Cerebellar cortex (tissue), 1 donor: ENCODE measurements around the gene KCNIP1.

ENCODE experiments used
- DNase-seq: peaks from one replicate; pipeline ENCODE4 v3.0.0-alpha.2; 2015; ENCODE audit warnings: low spot score

KCNIP1 gene

DNA sequence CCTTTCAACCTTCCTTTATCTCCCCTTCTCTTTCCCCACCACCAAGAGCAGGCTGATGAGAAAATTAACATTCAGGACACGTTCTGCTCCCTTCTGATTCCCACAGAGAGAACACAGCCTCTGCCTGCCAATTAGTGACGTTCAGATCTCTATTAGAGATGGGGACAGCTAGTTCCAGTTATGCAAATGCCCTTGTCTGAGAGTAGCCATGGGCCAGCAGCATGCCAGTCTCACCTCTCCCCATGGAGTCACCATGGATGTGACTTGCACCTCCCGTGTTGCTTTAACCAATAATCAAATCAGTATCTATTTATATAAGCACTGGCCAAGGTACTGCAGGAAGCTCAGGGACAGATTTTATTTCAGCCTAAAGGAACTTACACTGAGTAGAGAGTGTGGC, 61.3 kb downstream of the KCNIP1 start:
- peak; percentile 81 for DNase-seq

DNA sequence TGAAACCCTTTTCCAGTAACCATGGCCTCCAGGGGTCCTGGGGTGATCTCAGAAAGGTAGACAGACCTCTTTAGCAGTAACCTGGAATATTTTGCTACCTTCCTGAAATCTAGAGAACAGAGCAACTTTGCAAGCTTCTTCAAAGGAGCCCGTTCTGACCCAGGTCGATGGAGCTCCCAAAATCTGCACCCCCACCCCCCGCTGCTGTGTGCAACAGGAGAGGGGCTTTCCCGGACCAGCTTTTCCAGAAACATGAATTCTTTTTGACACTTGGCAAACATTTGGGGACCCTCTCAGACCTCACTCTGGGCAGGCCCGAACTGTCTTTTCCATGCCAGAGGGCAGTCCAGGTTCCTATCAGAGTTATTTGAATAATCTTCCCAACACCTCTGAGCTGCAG, 65.3 kb downstream of the KCNIP1 start:
- no peak for DNase-seq

DNA sequence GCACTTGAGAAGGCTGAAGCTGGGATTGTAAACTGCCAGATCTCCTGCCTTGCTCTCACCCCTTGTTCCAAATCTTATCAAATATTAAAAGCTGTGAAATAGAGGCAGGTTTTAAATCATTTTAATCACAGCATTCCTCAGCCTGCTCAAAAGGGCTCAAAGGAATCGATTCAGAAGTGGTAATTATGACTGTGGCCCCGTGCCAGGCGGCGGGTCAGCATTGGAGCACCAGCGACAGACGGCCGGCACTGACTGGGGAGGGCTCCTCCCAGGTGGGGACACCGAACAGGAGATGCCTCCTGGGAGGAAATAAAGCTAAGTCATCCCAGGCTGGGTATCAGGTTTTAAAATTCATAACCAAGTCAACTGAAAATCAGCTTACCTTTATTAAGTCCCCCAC, 66.7 kb downstream of the KCNIP1 start:
- no peak for DNase-seq

- no peak for DNase-seq
Observed at GRCh38 chr5:170571281-170571731, 67.5 kb downstream of the KCNIP1 start.

- no peak for DNase-seq
Observed at GRCh38 chr5:170571875-170572852, 68.3 kb downstream of the KCNIP1 start.

GRCh38 chr5:170573114-170573513, 69.3 kb downstream of the KCNIP1 start:
- no peak for DNase-seq

DNA sequence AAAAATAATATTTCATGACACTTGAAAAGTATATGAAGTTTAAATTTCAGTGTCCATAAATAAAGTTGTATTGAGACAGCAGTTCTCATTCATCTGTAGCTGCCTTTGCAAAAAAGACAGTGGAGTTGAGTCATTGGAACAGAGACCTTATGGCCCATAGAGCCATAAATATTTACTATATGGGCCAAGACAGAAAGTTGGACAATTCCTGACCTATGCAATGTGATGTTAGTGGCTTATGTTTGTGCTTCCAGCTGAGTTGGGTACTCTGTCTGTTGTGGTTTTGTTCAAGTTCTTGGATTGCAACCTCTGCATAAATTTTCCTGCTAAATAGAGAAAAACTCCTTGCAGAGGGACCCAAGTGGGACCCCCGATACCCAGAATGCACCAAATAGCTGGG, 69.8 kb downstream of the KCNIP1 start:
- DNase-seq: no peak

- DNase-seq: peak; percentile 88
Observed at GRCh38 chr5:170576602-170577535, 73.0 kb downstream of the KCNIP1 start.

GRCh38 chr5:170579601-170580000, 75.8 kb downstream of the KCNIP1 start:
- no peak for DNase-seq

DNA sequence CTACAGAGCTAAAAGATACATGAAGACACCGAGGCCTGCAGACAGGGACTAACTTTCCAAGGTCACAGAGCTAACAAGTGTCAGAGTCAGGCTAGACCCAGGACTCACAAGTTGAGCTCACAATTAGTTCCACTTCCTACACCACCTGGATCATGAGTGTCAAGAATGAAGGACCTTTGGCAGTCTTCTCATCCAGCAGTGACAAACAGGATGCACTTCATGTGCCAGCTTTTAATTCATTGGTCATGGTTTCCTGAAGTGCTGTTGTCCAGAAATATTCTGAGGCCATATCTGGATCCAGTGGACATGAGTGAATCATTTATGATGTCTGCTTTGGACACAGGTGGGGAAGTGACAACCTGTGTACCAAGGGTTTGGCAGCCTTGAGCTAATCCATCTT, 77.4 kb downstream of the KCNIP1 start:
- DNase-seq: no peak

GRCh38 chr5:170582644-170583330, 79.0 kb downstream of the KCNIP1 start:
- DNase-seq: no peak

DNA sequence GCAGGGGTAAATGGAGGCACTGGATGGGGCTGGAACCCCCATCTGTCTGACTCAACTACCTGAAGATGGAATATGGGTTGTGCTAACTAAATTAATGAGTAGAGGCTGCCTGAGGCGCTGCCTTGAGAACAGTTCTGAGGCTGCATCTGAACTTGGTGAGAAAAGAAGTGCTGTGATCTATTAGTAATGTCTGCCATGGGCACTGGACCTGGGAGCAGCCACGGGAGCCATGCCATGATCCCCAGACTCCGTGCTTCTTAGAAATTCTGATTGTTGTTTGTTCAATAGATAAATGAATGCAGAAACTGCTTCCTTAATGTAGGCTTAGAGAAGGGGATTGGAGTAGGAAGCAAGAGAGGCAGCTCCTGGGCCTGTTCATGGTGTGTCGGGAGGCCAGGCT, 80.2 kb downstream of the KCNIP1 start:
- no peak for DNase-seq

DNA sequence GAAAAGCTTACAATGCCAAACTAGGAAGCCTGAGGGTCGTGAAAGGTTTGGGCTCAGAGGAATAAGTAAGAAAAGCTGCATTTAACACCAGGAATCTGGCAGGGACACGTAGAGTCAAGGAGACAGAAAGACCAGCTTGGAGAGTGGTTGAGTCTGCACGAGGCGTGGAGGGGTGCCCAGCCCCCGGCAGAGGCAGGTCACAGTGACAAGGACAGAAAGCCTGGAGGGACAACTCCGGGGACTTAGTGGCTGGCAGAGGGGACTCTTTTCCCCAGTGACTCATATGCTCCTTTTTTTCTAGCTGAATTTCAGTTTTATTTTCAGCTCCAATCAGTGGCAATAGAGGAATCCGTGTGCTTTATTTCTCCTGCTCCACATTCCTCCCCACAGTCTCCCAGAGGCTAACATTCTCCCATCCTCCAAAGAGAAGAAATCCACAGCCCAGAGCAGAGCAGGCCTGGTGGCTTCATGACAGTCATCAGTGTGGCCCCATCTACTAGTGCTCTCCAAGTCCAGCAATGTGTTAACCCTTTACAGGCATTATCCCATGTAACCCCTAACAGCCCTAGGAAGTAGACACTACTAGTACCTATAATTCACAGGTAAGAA, 80.7 kb downstream of the KCNIP1 start:
- no peak for DNase-seq

- no peak for DNase-seq
Observed at GRCh38 chr5:170585273-170585948, 81.6 kb downstream of the KCNIP1 start.

DNA sequence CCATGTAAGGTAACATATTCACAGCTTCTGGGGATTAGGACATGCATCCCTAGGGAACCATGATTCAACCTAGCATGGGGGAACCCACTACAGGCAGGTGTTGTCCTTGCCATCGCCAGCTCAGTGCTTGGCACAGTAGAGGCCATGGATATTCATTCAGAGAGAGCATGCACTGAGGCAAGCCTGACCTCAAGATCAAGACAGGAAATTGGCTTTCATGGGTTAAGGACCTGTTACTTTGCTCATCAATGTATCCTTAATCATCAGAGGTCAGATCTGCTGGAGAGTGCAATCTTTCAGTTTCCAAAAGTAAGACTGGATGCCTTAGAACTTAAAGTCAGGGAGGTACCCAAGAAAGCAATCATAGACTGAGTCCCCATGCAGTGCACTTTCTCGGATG, 84.0 kb downstream of the KCNIP1 start:
- no peak for DNase-seq

GRCh38 chr5:170589643-170590042, 85.8 kb downstream of the KCNIP1 start:
- DNase-seq: no peak

DNA sequence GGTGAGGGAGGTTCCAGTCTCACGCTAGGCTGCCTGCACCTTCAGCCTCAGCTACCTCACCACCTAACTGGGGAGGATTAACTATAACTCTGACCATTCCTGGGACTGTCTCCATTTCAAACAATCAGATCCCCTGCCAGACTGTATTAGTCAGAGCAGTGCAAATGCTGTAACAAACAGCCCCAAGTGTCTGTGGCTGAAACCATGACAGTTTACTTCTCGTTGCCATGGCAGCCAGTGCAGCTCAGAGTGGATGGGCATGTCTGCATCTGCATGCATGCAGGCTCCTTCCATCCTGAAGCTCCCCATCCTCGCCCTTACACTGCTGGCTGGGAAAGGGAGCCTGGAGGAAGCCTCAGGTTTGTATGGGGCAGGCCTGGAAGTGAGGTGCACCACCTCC, 86.7 kb downstream of the KCNIP1 start:
- no peak for DNase-seq

GRCh38 chr5:170591054-170591453, 87.2 kb downstream of the KCNIP1 start:
- no peak for DNase-seq

GRCh38 chr5:170596482-170597044, 92.7 kb downstream of the KCNIP1 start:
- DNase-seq: no peak

- DNase-seq: no peak
Observed at GRCh38 chr5:170597109-170597751, 93.4 kb downstream of the KCNIP1 start.
